NCI-H1436 (cell line): Measurements from ENCODE around the gene HTN1.
"Not testable (repeated sequence)": the region's sequence is repeated elsewhere in the genome, so short reads cannot be mapped to it uniquely, and the experiment has no call there.

Experiments
- DNase-seq: peaks from one replicate; lab custom pipeline; 2025; lab: John Stamatoyannopoulos, UW

Gene HTN1

GRCh38 chr4:70050138-70050537, at the start of gene HTN1:
Gene HTN1 (plus strand): TSS chr4:70050438. CDS start chr4:70053077, 2,639 bp downstream.
- DNase-seq, result not testable (repeated sequence)

DNA sequence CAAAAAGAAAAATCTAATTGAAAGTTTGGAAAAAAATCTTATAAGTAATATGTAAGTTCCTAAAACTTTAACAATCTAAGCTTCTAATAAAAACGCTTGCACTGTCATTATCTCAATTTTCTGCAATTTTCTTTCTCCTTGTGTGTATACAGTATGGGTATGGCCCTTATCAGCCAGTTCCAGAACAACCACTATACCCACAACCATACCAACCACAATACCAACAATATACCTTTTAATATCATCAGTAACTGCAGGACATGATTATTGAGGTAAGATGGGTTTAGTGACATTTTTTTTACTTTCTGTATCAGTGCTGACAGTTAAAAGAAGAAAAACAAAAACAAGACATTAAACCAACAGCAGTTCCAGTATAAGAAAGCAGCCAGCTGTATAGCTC, 49.5 kb upstream of the HTN1 start:
- no peak for DNase-seq

GRCh38 chr4:70002507-70002906, 47.7 kb upstream of the HTN1 start:
- no peak for DNase-seq

DNA sequence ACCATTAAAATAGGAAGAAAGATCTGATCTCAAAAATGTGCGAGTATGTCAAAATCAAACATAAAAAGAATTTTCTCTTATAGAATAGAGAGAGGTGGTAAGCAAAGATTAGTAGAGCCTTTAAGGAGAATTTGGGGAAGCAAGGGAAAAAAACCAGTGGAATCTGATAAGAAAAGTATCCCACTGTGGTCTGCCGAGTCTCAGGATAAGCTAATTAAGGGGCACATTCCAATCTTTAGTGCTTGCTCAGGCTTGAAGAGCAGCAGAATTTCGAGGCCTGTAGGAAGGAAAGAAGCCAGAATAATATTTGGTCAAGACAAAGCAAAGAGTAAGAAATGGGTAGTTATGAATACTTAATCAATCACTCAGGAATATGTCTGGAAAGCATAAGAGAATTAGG, 41.5 kb upstream of the HTN1 start:
- no peak for DNase-seq

- DNase-seq, result not testable (repeated sequence)
Observed at GRCh38 chr4:70019006-70019405, 31.2 kb upstream of the HTN1 start.

DNA sequence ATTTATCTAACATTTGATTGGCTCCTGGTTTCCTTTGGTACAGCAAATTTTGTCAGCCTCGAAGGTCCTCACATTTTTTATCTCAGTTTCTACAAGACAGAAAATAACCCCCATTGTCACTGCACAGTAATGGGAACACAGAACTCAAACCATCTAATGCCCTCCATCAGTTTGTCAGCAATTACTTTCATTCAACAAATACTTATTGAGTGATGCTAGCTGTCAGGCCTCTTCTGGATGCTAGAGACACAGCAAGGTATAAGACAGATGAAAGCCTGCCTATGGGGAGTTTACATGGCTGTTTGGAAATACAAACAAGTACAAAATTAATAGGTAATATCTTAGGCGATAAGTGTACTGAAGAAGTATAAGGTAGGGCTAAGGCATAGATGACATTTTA, 27.0 kb upstream of the HTN1 start:
- DNase-seq, result no peak

DNA sequence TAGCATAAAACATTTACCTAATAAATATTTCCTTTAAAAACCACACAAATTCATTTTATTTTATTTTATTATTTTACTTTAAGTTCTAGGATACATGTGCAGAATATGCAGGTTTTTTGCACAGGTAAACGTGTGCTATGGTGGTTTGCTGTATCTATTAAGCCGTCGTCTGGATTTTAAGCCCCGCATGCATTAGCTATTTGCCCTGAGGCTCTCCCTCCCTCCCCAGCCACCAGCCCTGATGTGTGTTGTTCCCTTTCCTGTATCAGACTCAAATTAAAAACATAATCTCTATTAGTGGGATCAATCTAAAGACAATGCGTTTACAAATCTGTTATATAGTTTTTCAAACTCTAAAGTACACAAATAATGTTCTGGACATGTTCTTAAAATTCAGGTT, 23.2 kb upstream of the HTN1 start:
- no peak for DNase-seq

GRCh38 chr4:70028159-70028558, 22.1 kb upstream of the HTN1 start, which contains the start of gene HTN3:
Gene HTN3 (plus strand): TSS chr4:70028459. CDS start chr4:70030741, 2,282 bp downstream.
- not testable (repeated sequence) for DNase-seq

- DNase-seq, result not testable (repeated sequence)
Observed at GRCh38 chr4:70037559-70037958, 12.7 kb upstream of the HTN1 start.

- DNase-seq, result not testable (repeated sequence)
Observed at GRCh38 chr4:70039928-70040327, 10.3 kb upstream of the HTN1 start.

DNA sequence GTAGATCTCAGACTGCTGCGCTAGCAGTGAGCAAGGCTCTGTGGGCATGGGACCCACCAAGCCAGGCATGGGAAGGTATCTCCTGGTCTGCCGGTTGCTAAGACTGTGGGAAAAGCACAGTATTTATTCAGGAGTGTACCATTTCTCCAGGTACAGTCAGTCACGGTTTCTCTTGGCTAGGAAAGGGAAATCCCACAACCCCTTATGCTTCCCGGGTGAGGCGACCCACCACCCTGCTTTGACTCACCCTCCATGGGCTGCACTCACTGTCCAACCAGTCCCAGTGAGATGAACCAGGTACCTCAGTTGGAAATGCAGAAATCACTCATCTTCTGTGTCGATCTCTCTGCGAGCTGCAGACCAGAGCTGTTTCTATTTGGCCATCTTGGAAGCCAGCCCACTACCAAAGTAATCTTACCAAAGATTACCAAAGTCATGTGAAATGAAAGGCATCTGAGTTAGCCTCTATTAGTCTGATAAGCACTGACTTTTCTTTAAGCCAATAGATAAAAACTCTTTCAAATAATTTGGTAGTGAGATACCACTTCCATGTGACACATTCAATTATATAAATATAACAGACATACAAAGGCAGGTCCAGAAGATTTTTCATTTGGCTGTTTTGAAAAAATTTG, 8.5 kb upstream of the HTN1 start:
- no peak for DNase-seq

- not testable (repeated sequence) for DNase-seq
Observed at GRCh38 chr4:70056534-70056933, 6.3 kb downstream of the HTN1 start.

GRCh38 chr4:70057651-70058050, 7.4 kb downstream of the HTN1 start:
- no peak for DNase-seq

DNA sequence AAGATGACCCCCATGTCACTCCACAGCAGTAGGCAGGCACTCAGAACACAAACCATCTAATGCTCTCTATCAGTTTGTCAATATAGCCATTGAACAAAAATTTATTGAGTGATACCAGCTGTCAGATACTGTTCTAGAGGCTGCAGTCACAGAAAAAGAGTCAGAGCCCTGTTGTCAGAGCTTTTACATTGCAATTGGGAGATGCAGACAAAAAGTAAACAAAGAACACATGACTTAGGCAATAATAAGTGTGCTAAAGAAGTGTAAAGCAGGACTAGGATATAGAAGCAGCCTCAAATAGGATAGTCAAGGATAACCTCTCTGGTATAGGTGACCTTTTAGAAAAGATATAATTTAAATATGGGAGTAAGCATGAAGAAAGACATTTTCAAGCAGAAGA, 8.9 kb downstream of the HTN1 start:
- no peak for DNase-seq

DNA sequence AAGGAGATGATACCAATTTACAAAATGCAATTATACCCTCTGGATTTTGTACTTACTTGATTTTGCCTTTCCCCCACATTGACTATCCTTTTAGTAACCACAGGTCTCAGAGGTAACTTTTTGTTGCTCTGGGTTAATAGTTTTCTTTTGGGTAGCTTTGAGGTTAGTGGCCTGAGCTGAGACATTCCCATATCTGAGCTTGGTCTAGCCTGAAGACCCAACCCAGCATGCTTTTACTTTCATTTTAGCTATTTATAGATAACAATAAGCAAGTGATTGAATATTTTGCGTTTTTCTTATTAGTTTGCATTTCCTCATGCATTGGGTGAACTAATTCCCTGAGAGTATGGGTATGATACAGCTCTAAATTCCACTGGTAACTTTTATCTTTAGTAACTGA, 11.8 kb downstream of the HTN1 start:
- DNase-seq, result no peak

DNA sequence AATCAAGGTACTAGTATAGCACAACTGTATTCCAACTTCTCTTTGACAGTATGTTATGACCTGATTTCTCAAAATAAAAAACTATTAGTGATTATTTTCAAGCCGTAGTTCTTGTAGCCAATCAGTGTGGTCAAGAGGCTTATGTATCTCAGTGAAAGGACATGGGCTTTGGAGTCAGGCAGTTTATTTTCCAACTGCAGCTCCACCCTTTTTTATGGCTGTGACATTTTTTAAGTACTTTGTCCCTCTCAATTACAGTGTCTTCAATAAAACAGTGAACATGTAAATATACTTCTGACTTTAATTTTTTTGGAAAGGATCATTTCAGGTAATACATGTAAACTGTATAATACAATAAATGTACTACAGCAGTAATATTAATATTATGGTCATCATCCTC, 30.0 kb downstream of the HTN1 start:
- no peak for DNase-seq

GRCh38 chr4:70099206-70099605, 49.0 kb downstream of the HTN1 start:
- no peak for DNase-seq
